SK-N-MC (cell line): ENCODE data around the gene HERC2.

ENCODE experiments used
- EZH2 ChIP-seq: fragments of 200-600 bp; sonication (generic); IDR thresholded peaks from one replicate; pipeline ENCODE4 v1.6.1; 2017; ENCODE audit warnings: antibody characterized with exemption
- FOXP2 ChIP-seq: optimal IDR thresholded peaks from 2 replicates; pipeline ENCODE3; 2011; ENCODE audit warnings: mild to moderate bottlenecking, moderate library complexity; ENCODE audit not compliant: insufficient read depth; ENCODE audit errors: extremely low read length, control extremely low read depth
- POLR2AphosphoS5 ChIP-seq: IDR thresholded peaks from 2 replicates; pipeline ENCODE4 v1.6.1; 2012; ENCODE audit warnings: mild to moderate bottlenecking, low read depth, low read length, borderline replicate concordance

- no peak for TF ChIP-seq POLR2AphosphoS5
- no peak for TF ChIP-seq EZH2
- TF ChIP-seq FOXP2, result no peak
These were observed 168.4 kb downstream of the HERC2 start for GRCh38 chr15:28153492-28154119.
